OCI-M2 (cell line): ENCODE data around the gene LGSN.
"Not testable (repeated sequence)": the region's sequence is repeated elsewhere in the genome, so short reads cannot be mapped to it uniquely, and the experiment has no call there.

Experiments
- DNase-seq: peaks from one replicate; lab custom pipeline; 2025; ENCODE audit not compliant: unreplicated experiment; lab: John Stamatoyannopoulos, UW

The LGSN gene

GRCh38 chr6:63245420-63245819 is 74.4 kb downstream of the LGSN start:
- DNase-seq = no peak

- DNase-seq = no peak
Measured at GRCh38 chr6:63236398-63236817, 83.4 kb downstream of the LGSN start.

- DNase-seq = not testable (repeated sequence)
Measured at GRCh38 chr6:63230511-63230910, 89.3 kb downstream of the LGSN start.

GRCh38 chr6:63230027-63230426 is 89.8 kb downstream of the LGSN start:
- not testable (repeated sequence) for DNase-seq

- DNase-seq = not testable (repeated sequence)
Measured at GRCh38 chr6:63227928-63228894, 91.6 kb downstream of the LGSN start.

- DNase-seq = not testable (repeated sequence)
Measured at GRCh38 chr6:63225987-63226386, 93.8 kb downstream of the LGSN start.
